GM13976 (cell line): Measurements from ENCODE around the gene FAM89A.
"Not testable (repeated sequence)": the region's sequence is repeated elsewhere in the genome, so short reads cannot be mapped to it uniquely, and the experiment has no call there.

Source experiments
- DNase-seq: peaks from one replicate; pipeline ENCODE4 v3.0.0; 2012; ENCODE audit warnings: low spot score
- CTCF ChIP-seq: IDR thresholded peaks from 2 replicates; pipeline ENCODE4 v1.5.1; 2012; ENCODE audit warnings: borderline replicate concordance, mild to moderate bottlenecking; ENCODE audit not compliant: insufficient read depth; ENCODE audit errors: extremely low read depth, missing control alignments, control extremely low read depth
- in situ Hi-C: fragments of 300-500 bp; cut with MboI; formaldehyde crosslinking; loops from one replicate; pipeline ENCODE4 v1.12.0; 2022; ENCODE audit warnings: low sequenced_read_pairs, mixed read lengths, inconsistent platforms; ENCODE audit not compliant: unreplicated experiment

Gene FAM89A

GRCh38 chr1:231050395-231050794 lies 10.3 kb upstream of the FAM89A start:
- DNase-seq = no peak
- in situ Hi-C loops = no loop called here
- TF ChIP-seq CTCF = no peak

- no peak for TF ChIP-seq CTCF
- in situ Hi-C loops = no loop called here
- DNase-seq = no peak
These were observed 9.3 kb upstream of the FAM89A start for GRCh38 chr1:231049121-231049979.

- DNase-seq, in situ Hi-C loops: not testable (repeated sequence)
These were observed 8.4 kb upstream of the FAM89A start for GRCh38 chr1:231048419-231048818.

GRCh38 chr1:231047529-231047928 lies 7.5 kb upstream of the FAM89A start:
- DNase-seq, in situ Hi-C loops: not testable (repeated sequence)

- TF ChIP-seq CTCF = no peak
These were observed 6.8 kb upstream of the FAM89A start for GRCh38 chr1:231046730-231047395.

GRCh38 chr1:231045921-231046729 lies 6.1 kb upstream of the FAM89A start:
- DNase-seq, in situ Hi-C loops: not testable (repeated sequence)

More at GRCh38 chr1:231046730-231047395, 6.8 kb upstream of the FAM89A start:
- no peak for DNase-seq
- in situ Hi-C loops = no loop called here

GRCh38 chr1:231045286-231045685 lies 5.2 kb upstream of the FAM89A start:
- no peak for TF ChIP-seq CTCF
- in situ Hi-C loops = no loop called here
- DNase-seq = no peak

GRCh38 chr1:231044588-231044987 lies 4.5 kb upstream of the FAM89A start:
- in situ Hi-C loops = no loop called here
- no peak for DNase-seq
- TF ChIP-seq CTCF = no peak
